SK-N-SH (cell line): ENCODE results near the gene USP10. TPM values are rescaled to one million over a fixed set of nuclear protein-coding genes. Genes with fewer than 3 reads are reported as not detected.

ENCODE experiments used
- CTCF ChIA-PET: fragments of 300-600, 350-600 bp; formaldehyde crosslinking; extraction: SDS; loops from one replicate; lab custom pipeline; 2021; lab: Yijun Ruan, JAX
- POLR2A ChIA-PET: fragments of 350-600 bp; sonication (Branson Sonifier 250); formaldehyde crosslinking; extraction: SDS; loops from one replicate; lab custom pipeline; 2020; ENCODE audit warnings: antibody characterized with exemption, inconsistent platforms; lab: Yijun Ruan, JAX
- DNase-seq: peaks from one replicate; pipeline ENCODE4 v3.0.0; 2012
- H2AFZ ChIP-seq: fragments of 200-600 bp; sonication (generic); 2 replicates; pipeline ENCODE4 v1.8.1; 2016; ENCODE audit warnings: antibody characterized with exemption, mild to moderate bottlenecking, low read depth
- H3F3A ChIP-seq: fragments of 200-600 bp; sonication (generic); replicated peaks from 2 replicates; pipeline ENCODE3; 2016; ENCODE audit warnings: antibody characterized with exemption, mild to moderate bottlenecking; ENCODE audit not compliant: insufficient read depth
- H3K27ac ChIP-seq, 2 experiments: fragments of 200-500 bp in 1 of 2; fragments of 200-600 bp in 1 of 2; sonication (Bioruptor generic) in 1 of 2; sonication (generic), shearing (Covaris generic) in 1 of 2; 2 replicates each; pipeline versions ENCODE4 v1.5.1 to v1.6.1; 2014 to 2016; ENCODE audit warnings: low read depth in 2 of 2, inconsistent platforms in 1 of 2, low read length in 1 of 2, mild to moderate bottlenecking in 1 of 2, mixed read lengths in 1 of 2
- H3K27me3 ChIP-seq: fragments of 200-600 bp; sonication (generic), shearing (Covaris generic); 2 replicates; pipeline ENCODE4 v1.6.1; 2016; ENCODE audit warnings: mixed run types; ENCODE audit not compliant: insufficient read depth
- H3K36me3 ChIP-seq, 2 experiments: fragments of 200-500 bp in 1 of 2; fragments of 200-600 bp in 1 of 2; sonication (Bioruptor generic) in 1 of 2; sonication (generic) in 1 of 2; replicated peaks in 1 of 2; 2 replicates each; pipeline versions ENCODE3 to v1.5.1; 2014 to 2016; ENCODE audit warnings: low read length in 1 of 2, mild to moderate bottlenecking in 1 of 2; ENCODE audit not compliant: insufficient read depth in 2 of 2, control insufficient read depth in 1 of 2
- H3K4me1 ChIP-seq, 2 experiments: fragments of 200-500 bp in 1 of 2; fragments of 200-600 bp in 1 of 2; sonication (Bioruptor generic) in 1 of 2; sonication (generic), shearing (Covaris generic) in 1 of 2; 2 replicates each; pipeline versions ENCODE4 v1.5.1 to v1.6.1; 2014 to 2016; ENCODE audit warnings: low read depth in 1 of 2, low read length in 1 of 2, mixed run types in 1 of 2; ENCODE audit not compliant: insufficient read depth in 2 of 2, control insufficient read depth in 1 of 2
- H3K4me2 ChIP-seq: fragments of 200-600 bp; sonication (generic), shearing (Covaris generic); 2 replicates; pipeline ENCODE4 v1.6.1; 2017; ENCODE audit warnings: mixed run types
- H3K4me3 ChIP-seq, 2 experiments: fragments of 200-500 bp in 1 of 2; fragments of 200-600 bp in 1 of 2; sonication (Bioruptor generic) in 1 of 2; sonication (generic), shearing (Covaris generic) in 1 of 2; 2 replicates each; pipeline versions ENCODE4 v1.5.1 to v1.8.1; 2014 to 2016; ENCODE audit warnings: low read depth in 2 of 2, inconsistent platforms in 1 of 2, low read length in 1 of 2, mild to moderate bottlenecking in 1 of 2, mixed read lengths in 1 of 2, moderate library complexity in 1 of 2
- H3K79me2 ChIP-seq: fragments of 200-600 bp; sonication (generic); 2 replicates; pipeline ENCODE4 v1.8.1; 2017; ENCODE audit warnings: mild to moderate bottlenecking; ENCODE audit not compliant: insufficient read depth
- H3K9ac ChIP-seq: fragments of 200-600 bp; sonication (generic); 2 replicates; pipeline ENCODE4 v1.6.1; 2017; ENCODE audit warnings: mixed run types
- H3K9me2 ChIP-seq: fragments of 200-600 bp; sonication (generic); 2 replicates; pipeline ENCODE4 v1.6.1; 2017; ENCODE audit warnings: mixed run types
- H3K9me3 ChIP-seq: fragments of 200-600 bp; sonication (generic); 2 replicates; pipeline ENCODE4 v1.6.1; 2017; ENCODE audit warnings: mixed run types, mild to moderate bottlenecking, moderate library complexity
- H4K20me1 ChIP-seq: fragments of 200-600 bp; sonication (generic); 2 replicates; pipeline ENCODE4 v1.6.1; 2017; ENCODE audit warnings: mild to moderate bottlenecking, mixed run types; ENCODE audit not compliant: insufficient read depth
- EZH2phosphoT487 ChIP-seq: fragments of 200-600 bp; sonication (generic); IDR thresholded peaks from 2 replicates; pipeline ENCODE4 v1.6.1; 2017; ENCODE audit warnings: low read depth, mixed run types, mild to moderate bottlenecking, antibody characterized with exemption, moderate library complexity, borderline replicate concordance
- FOSL2 ChIP-seq: IDR thresholded peaks from 2 replicates; pipeline ENCODE4 v1.4.0; 2012; ENCODE audit warnings: low read depth, mild to moderate bottlenecking, moderate library complexity, borderline replicate concordance
- FOXJ3 ChIP-seq: sonication (generic); formaldehyde crosslinking; IDR thresholded peaks from 2 replicates; pipeline ENCODE4 v1.5.1; 2020; ENCODE audit warnings: mild to moderate bottlenecking, missing genetic modification reagents
- GATA2 ChIP-seq: sonication (generic); formaldehyde crosslinking; IDR thresholded peaks from 2 replicates; pipeline ENCODE4 v1.5.0; 2020; ENCODE audit warnings: mild to moderate bottlenecking, missing genetic modification reagents
- MXI1 ChIP-seq: IDR thresholded peaks from 2 replicates; pipeline ENCODE4 v1.6.1; 2012; ENCODE audit warnings: mild to moderate bottlenecking, low read depth, low read length, improper control_type of control experiment
- NFIC ChIP-seq: IDR thresholded peaks from 2 replicates; pipeline ENCODE4 v1.4.0; 2012; ENCODE audit warnings: borderline replicate concordance
- NRF1 ChIP-seq: IDR thresholded peaks from 2 replicates; pipeline ENCODE4 v1.6.1; 2012; ENCODE audit warnings: low read depth, mild to moderate bottlenecking, low read length
- POLR2AphosphoS5 ChIP-seq: IDR thresholded peaks from 2 replicates; pipeline ENCODE4 v1.6.1; 2012; ENCODE audit warnings: low read depth, low read length
- RCOR1 ChIP-seq: fragments of 150-350 bp; IDR thresholded peaks from 2 replicates; pipeline ENCODE4 v1.6.1; 2017; ENCODE audit warnings: antibody characterized with exemption, low read length
- SMC3 ChIP-seq: IDR thresholded peaks from 2 replicates; pipeline ENCODE4 v1.6.1; 2012; ENCODE audit warnings: low read depth, low read length, improper control_type of control experiment
- TAF1 ChIP-seq: IDR thresholded peaks from 2 replicates; pipeline ENCODE4 v1.6.1; 2012; ENCODE audit warnings: low read depth, mild to moderate bottlenecking, low read length, moderate library complexity, borderline replicate concordance
- TEAD4 ChIP-seq: IDR thresholded peaks from 2 replicates; pipeline ENCODE4 v1.4.0; 2012; ENCODE audit warnings: mild to moderate bottlenecking, borderline replicate concordance; ENCODE audit not compliant: insufficient read depth
- YY1 ChIP-seq: IDR thresholded peaks from 2 replicates; pipeline ENCODE4 v1.4.0; 2012; ENCODE audit warnings: low read depth, mild to moderate bottlenecking
- WGBS: methylation state at CpG from one replicate; pipeline ENCODE4 v1.1.6; 2017; ENCODE audit warnings: low lambda C conversion rate; 5-methylcytosine and 5-hydroxymethylcytosine counted together
- polyA plus RNA-seq, 3 experiments: library from polyadenylated mRNA; depleted of rRNA; stranded (reverse); fragments of >200 nt; gene quantifications; 2 replicates each; pipeline ENCODE4 v1.2.3, GENCODE V29; 2012
- TF ChIP-seq, protein P1 (sequence below): IDR thresholded peaks from 2 replicates; pipeline ENCODE4; 2012
- TF ChIP-seq, protein P2 (sequence below): IDR thresholded peaks from 2 replicates; pipeline ENCODE4 v1.6.1; 2012; ENCODE audit warnings: mild to moderate bottlenecking, low read depth, low read length, moderate library complexity
- TF ChIP-seq, protein P3 (sequence below): IDR thresholded peaks from 2 replicates; pipeline ENCODE4 v1.4.0; 2012; ENCODE audit warnings: low read depth, borderline replicate concordance
- TF ChIP-seq, protein P4 (sequence below): fragments of 150-350 bp; IDR thresholded peaks from 2 replicates; pipeline ENCODE4 v1.6.1; 2016; ENCODE audit warnings: mild to moderate bottlenecking, low read depth, low read length

The USP10 gene
- polyA plus RNA-seq, 1 of the 3 experiments (the other 2 are of a cell fraction): 49.2 TPM

DNA sequence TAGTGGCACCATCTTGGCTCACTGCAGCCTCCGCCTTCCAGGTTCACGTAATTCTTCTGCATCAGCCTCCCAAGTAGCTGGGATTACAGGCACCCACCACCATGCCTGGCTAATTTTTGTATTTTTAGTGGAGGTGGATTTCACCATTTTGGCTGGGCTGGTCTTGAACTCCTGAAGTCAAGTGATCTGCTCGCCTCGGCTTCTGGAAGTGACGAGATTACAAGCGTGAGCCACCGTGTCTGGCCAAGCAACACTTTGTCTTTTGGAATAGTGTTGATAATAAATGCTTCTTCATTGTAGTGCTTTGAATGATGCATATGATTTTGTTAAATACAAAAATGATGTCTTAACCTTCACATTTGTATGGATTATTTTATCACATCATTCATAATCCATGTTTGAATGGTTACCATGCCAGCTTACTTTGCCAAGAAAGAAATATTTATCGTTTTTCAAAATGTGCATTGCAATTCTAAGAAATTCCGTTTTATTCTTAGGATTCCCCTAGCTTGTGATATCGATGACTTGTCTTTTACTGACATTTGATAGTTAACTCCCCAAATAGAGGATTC lies 29.1 kb downstream of the USP10 start:
- Histone ChIP-seq H3K27me3 (no peaks in the 10 kb centered on the region), H3F3A (peaks cover 49% of the 10 kb centered on the region), H3K4me3 (no peak overlapping the region), H3K9ac (no peak overlapping the region), H3K9me3 (no peaks in the 10 kb centered on the region), H4K20me1 (peaks cover 31% of the 10 kb centered on the region), H3K36me3 (peaks cover 5 to 8% of the 10 kb centered on the region in 2 experiments), H3K27ac (peak overlapping the region in 1 of 2 experiments; percentile 91; a peak in 2 of 4 replicates), H3K79me2 (peaks cover 93% of the 10 kb centered on the region), H3K4me1 (peaks cover 29 to 54% of the 10 kb centered on the region in 2 experiments; a peak in 3 of 4 replicates), H2AFZ (no peak overlapping the region), H3K9me2 (no peaks in the 10 kb centered on the region), H3K4me2 (peak overlapping the region; percentile 79)
- WGBS: 91% methylated on average over 10 of the region's 10 CpGs
- ChIA-PET POLR2A (no interaction called here), CTCF (interaction anchor here (0.9 to 17.6 kb wide), 10 partner anchors 9 to 241 kb away, joined by 3 to 275 read pairs (median 19); partner anchors contain the start of gene COTL1)
- DNase-seq: no peak
- TF ChIP-seq RCOR1 (no peak), NFIC (no peak), TEAD4 (no peak), EZH2phosphoT487 (no peak), SMC3 (no peak), NRF1 (no peak), FOSL2 (no peak), TAF1 (no peak), POLR2AphosphoS5 (no peak), GATA2 (CRISPR knock-in tag) (no peak), YY1 (no peak), FOXJ3 (CRISPR knock-in tag) (no peak), MXI1 (no peak)
- TF ChIP-seq, protein P1, sequence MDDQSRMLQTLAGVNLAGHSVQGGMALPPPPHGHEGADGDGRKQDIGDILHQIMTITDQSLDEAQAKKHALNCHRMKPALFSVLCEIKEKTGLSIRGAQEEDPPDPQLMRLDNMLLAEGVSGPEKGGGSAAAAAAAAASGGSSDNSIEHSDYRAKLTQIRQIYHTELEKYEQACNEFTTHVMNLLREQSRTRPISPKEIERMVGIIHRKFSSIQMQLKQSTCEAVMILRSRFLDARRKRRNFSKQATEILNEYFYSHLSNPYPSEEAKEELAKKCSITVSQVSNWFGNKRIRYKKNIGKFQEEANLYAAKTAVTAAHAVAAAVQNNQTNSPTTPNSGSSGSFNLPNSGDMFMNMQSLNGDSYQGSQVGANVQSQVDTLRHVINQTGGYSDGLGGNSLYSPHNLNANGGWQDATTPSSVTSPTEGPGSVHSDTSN: no peak
- TF ChIP-seq, protein P2, sequence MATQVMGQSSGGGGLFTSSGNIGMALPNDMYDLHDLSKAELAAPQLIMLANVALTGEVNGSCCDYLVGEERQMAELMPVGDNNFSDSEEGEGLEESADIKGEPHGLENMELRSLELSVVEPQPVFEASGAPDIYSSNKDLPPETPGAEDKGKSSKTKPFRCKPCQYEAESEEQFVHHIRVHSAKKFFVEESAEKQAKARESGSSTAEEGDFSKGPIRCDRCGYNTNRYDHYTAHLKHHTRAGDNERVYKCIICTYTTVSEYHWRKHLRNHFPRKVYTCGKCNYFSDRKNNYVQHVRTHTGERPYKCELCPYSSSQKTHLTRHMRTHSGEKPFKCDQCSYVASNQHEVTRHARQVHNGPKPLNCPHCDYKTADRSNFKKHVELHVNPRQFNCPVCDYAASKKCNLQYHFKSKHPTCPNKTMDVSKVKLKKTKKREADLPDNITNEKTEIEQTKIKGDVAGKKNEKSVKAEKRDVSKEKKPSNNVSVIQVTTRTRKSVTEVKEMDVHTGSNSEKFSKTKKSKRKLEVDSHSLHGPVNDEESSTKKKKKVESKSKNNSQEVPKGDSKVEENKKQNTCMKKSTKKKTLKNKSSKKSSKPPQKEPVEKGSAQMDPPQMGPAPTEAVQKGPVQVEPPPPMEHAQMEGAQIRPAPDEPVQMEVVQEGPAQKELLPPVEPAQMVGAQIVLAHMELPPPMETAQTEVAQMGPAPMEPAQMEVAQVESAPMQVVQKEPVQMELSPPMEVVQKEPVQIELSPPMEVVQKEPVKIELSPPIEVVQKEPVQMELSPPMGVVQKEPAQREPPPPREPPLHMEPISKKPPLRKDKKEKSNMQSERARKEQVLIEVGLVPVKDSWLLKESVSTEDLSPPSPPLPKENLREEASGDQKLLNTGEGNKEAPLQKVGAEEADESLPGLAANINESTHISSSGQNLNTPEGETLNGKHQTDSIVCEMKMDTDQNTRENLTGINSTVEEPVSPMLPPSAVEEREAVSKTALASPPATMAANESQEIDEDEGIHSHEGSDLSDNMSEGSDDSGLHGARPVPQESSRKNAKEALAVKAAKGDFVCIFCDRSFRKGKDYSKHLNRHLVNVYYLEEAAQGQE: no peak
- TF ChIP-seq, protein P3, sequence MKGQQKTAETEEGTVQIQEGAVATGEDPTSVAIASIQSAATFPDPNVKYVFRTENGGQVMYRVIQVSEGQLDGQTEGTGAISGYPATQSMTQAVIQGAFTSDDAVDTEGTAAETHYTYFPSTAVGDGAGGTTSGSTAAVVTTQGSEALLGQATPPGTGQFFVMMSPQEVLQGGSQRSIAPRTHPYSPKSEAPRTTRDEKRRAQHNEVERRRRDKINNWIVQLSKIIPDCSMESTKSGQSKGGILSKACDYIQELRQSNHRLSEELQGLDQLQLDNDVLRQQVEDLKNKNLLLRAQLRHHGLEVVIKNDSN: no peak
- TF ChIP-seq, protein P4, sequence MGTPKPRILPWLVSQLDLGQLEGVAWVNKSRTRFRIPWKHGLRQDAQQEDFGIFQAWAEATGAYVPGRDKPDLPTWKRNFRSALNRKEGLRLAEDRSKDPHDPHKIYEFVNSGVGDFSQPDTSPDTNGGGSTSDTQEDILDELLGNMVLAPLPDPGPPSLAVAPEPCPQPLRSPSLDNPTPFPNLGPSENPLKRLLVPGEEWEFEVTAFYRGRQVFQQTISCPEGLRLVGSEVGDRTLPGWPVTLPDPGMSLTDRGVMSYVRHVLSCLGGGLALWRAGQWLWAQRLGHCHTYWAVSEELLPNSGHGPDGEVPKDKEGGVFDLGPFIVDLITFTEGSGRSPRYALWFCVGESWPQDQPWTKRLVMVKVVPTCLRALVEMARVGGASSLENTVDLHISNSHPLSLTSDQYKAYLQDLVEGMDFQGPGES: no peak
